Liver (tissue), 3 donors: ENCODE measurements around the gene IKZF3.

ENCODE experiments used
- ATF3 ChIP-seq: IDR thresholded peaks from 2 replicates; pipeline ENCODE4 v1.6.1; 2016; ENCODE audit warnings: antibody characterized with exemption
- EGR1 ChIP-seq, 2 donors: IDR thresholded peaks; 2 replicates each; pipeline ENCODE4 v1.6.1; 2016 to 2018; ENCODE audit warnings: antibody characterized with exemption in 2 of 2, low read depth in 2 of 2
- GABPA ChIP-seq, 2 donors: IDR thresholded peaks in 1 of 2; conservative IDR thresholded peaks in 1 of 2; 2 replicates each; pipeline ENCODE4 v1.6.1; 2016; ENCODE audit warnings: antibody characterized with exemption in 2 of 2, mild to moderate bottlenecking in 1 of 2, moderate library complexity in 1 of 2
- HNF4G ChIP-seq: IDR thresholded peaks from 2 replicates; pipeline ENCODE4 v1.6.1; 2016; ENCODE audit warnings: antibody characterized with exemption
- JUND ChIP-seq, 2 donors: IDR thresholded peaks; 2 replicates each; pipeline ENCODE4 v1.6.1; 2016; ENCODE audit warnings: antibody characterized with exemption in 2 of 2
- MAX ChIP-seq: IDR thresholded peaks from 2 replicates; pipeline ENCODE4 v1.6.1; 2016; ENCODE audit warnings: antibody characterized with exemption
- NR2F2 ChIP-seq: IDR thresholded peaks from 2 replicates; pipeline ENCODE4 v1.6.1; 2016; ENCODE audit warnings: antibody characterized with exemption
- RAD21 ChIP-seq, 2 donors: IDR thresholded peaks; 2 replicates each; pipeline ENCODE4 v1.6.1; 2016; ENCODE audit warnings: antibody characterized with exemption in 2 of 2, mild to moderate bottlenecking in 2 of 2
- RXRA ChIP-seq, 2 donors: IDR thresholded peaks; 2 replicates each; pipeline ENCODE4 v1.6.1; 2017 to 2018; ENCODE audit warnings: antibody characterized with exemption in 2 of 2, mild to moderate bottlenecking in 1 of 2
- SP1 ChIP-seq: IDR thresholded peaks from 2 replicates; pipeline ENCODE4 v1.6.1; 2018; ENCODE audit warnings: antibody characterized with exemption, mild to moderate bottlenecking
- TAF1 ChIP-seq: conservative IDR thresholded peaks from 2 replicates; pipeline ENCODE4 v1.6.1; 2016; ENCODE audit warnings: antibody characterized with exemption, mild to moderate bottlenecking
- YY1 ChIP-seq: IDR thresholded peaks from 2 replicates; pipeline ENCODE4 v1.6.1; 2016; ENCODE audit warnings: antibody characterized with exemption, mild to moderate bottlenecking
- TF ChIP-seq, protein P1 (sequence below): fragments of 150-350 bp; IDR thresholded peaks from 2 replicates; pipeline ENCODE4 v1.5.1; 2017; ENCODE audit warnings: improper control_type of control experiment, low read depth, low read length; ENCODE audit not compliant: missing input control
- TF ChIP-seq, protein P2 (sequence below): IDR thresholded peaks from 2 replicates; pipeline ENCODE4 v1.6.1; 2016; ENCODE audit warnings: antibody characterized with exemption, mild to moderate bottlenecking
- donor health status: healthy.
- donor health status: healthy.

DNA sequence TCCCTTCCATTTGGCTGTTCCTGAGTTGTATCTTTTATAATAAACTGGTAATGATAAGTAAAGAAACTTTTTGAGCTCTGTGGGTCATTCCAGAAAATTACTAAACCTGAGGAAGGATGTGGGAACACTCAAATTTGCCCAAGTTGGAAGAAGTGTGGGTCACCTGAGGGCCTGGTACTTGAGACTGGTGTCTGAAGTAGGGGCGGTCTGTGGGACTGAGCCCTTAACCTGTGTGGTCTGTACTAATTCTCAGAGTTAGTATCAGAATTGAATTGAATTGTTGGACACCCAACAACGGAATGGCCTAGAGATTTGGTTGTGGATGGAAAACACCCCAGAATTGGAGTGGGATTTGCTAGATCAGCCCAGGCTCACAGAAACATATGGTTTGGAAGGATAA lies 43.1 kb downstream of the IKZF3 start:
- TF ChIP-seq RAD21 (IDR thresholded peaks at IDR 0.05) (no peak), MAX (no peak), TAF1 (no peak), RXRA (IDR thresholded peaks at IDR 0.05) (no peak), SP1 (no peak), HNF4G (no peak), YY1 (no peak), GABPA (IDR thresholded peaks at IDR 0.05 in 1 of 2, conservative IDR thresholded peaks at IDR 0.05 in 1 of 2) (no peak), JUND (IDR thresholded peaks at IDR 0.05) (no peak), EGR1 (IDR thresholded peaks at IDR 0.05; ENCODE audit: low read depth in 2 of 2) (no peak), NR2F2 (no peak), ATF3 (no peak)
- TF ChIP-seq, protein P1, sequence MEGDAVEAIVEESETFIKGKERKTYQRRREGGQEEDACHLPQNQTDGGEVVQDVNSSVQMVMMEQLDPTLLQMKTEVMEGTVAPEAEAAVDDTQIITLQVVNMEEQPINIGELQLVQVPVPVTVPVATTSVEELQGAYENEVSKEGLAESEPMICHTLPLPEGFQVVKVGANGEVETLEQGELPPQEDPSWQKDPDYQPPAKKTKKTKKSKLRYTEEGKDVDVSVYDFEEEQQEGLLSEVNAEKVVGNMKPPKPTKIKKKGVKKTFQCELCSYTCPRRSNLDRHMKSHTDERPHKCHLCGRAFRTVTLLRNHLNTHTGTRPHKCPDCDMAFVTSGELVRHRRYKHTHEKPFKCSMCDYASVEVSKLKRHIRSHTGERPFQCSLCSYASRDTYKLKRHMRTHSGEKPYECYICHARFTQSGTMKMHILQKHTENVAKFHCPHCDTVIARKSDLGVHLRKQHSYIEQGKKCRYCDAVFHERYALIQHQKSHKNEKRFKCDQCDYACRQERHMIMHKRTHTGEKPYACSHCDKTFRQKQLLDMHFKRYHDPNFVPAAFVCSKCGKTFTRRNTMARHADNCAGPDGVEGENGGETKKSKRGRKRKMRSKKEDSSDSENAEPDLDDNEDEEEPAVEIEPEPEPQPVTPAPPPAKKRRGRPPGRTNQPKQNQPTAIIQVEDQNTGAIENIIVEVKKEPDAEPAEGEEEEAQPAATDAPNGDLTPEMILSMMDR, result no peak
- TF ChIP-seq, protein P2, sequence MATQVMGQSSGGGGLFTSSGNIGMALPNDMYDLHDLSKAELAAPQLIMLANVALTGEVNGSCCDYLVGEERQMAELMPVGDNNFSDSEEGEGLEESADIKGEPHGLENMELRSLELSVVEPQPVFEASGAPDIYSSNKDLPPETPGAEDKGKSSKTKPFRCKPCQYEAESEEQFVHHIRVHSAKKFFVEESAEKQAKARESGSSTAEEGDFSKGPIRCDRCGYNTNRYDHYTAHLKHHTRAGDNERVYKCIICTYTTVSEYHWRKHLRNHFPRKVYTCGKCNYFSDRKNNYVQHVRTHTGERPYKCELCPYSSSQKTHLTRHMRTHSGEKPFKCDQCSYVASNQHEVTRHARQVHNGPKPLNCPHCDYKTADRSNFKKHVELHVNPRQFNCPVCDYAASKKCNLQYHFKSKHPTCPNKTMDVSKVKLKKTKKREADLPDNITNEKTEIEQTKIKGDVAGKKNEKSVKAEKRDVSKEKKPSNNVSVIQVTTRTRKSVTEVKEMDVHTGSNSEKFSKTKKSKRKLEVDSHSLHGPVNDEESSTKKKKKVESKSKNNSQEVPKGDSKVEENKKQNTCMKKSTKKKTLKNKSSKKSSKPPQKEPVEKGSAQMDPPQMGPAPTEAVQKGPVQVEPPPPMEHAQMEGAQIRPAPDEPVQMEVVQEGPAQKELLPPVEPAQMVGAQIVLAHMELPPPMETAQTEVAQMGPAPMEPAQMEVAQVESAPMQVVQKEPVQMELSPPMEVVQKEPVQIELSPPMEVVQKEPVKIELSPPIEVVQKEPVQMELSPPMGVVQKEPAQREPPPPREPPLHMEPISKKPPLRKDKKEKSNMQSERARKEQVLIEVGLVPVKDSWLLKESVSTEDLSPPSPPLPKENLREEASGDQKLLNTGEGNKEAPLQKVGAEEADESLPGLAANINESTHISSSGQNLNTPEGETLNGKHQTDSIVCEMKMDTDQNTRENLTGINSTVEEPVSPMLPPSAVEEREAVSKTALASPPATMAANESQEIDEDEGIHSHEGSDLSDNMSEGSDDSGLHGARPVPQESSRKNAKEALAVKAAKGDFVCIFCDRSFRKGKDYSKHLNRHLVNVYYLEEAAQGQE, result no peak
